Kidney (tissue), 14 donors: ENCODE data around the gene ARMC5. TPM values are rescaled to one million over a fixed set of nuclear protein-coding genes. Genes with fewer than 3 reads are reported as not detected.
A peak's percentile ranks its signal among the peaks of the same experiment; 100 is the strongest.
"Not testable (repeated sequence)": the region's sequence is repeated elsewhere in the genome, so short reads cannot be mapped to it uniquely, and the experiment has no call there.

ENCODE experiments used
- DNase-seq, 5 donors: peaks; one replicate each; pipeline ENCODE4 v3.0.0-alpha.2; 2013 to 2020
- FAIRE-seq: peaks from 2 replicates; lab custom pipeline; 2012; peaks lifted over from hg19 to GRCh38; lab: Jason Lieb, UNC
- H3K27ac ChIP-seq, 2 donors: one replicate each; pipeline ENCODE4 v1.7.0; 2013; ENCODE audit warnings: low read depth in 2 of 2, low read length in 2 of 2, inconsistent platforms in 1 of 2
- H3K27me3 ChIP-seq: one replicate; pipeline ENCODE4 v1.7.1; 2013; ENCODE audit warnings: low read length, inconsistent platforms; ENCODE audit not compliant: control insufficient read depth, insufficient read depth
- H3K36me3 ChIP-seq, 3 donors: one replicate each; pipeline versions ENCODE4 v1.7.0 to v1.7.1; 2013; ENCODE audit warnings: low read length in 3 of 3, control low read depth in 1 of 3, inconsistent platforms in 1 of 3; ENCODE audit not compliant: insufficient read depth in 3 of 3, control insufficient read depth in 2 of 3
- H3K4me1 ChIP-seq, 3 donors: one replicate each; pipeline versions ENCODE4 v1.7.0 to v1.7.1; 2013; ENCODE audit warnings: low read length in 3 of 3, inconsistent platforms in 1 of 3, low read depth in 1 of 3; ENCODE audit not compliant: control insufficient read depth in 2 of 3, insufficient read depth in 2 of 3
- H3K4me3 ChIP-seq, 3 donors: one replicate each; pipeline versions ENCODE4 v1.7.0 to v1.8.1; 2013; ENCODE audit warnings: low read length in 3 of 3, control low read depth in 1 of 3, inconsistent platforms in 1 of 3
- H3K9ac ChIP-seq, 3 donors: one replicate each; pipeline versions ENCODE4 v1.7.0 to v1.7.1; 2013; ENCODE audit warnings: low read length in 3 of 3, control low read depth in 1 of 3, inconsistent platforms in 1 of 3
- H3K9me3 ChIP-seq, 3 donors: one replicate each; pipeline versions ENCODE4 v1.7.0 to v1.7.1; 2013; ENCODE audit warnings: low read length in 3 of 3, control low read depth in 1 of 3, inconsistent platforms in 1 of 3; ENCODE audit not compliant: control insufficient read depth in 2 of 3, insufficient read depth in 1 of 3
- intact Hi-C: fragments of 100-400 bp; cut with DNase I; formaldehyde crosslinking; loops from one replicate; pipeline ENCODE4 v1.11.1; 2022
- polyA plus RNA-seq: library from polyadenylated mRNA; stranded (reverse); fragments of 350-450 nt; fragmentation: Illumina TruSeq; extraction: RNeasy Lipid Tissue Mini Kit (QIAGEN cat#74804); gene quantifications from one replicate; pipeline ENCODE4 v1.2.3, GENCODE V29; 2014; ENCODE audit warnings: low read depth, low replicate concordance; ENCODE audit not compliant: insufficient read depth
- total RNA-seq: library from RNA; stranded (reverse); fragmentation: NEBNext Ultra II Directional; extraction: Animal tissue kit (Norgen Biotek cat#: 25700); gene quantifications from one replicate; pipeline ENCODE4 v1.2.1, GENCODE V29; 2021
- TF ChIP-seq, protein P1 (sequence below): IDR thresholded peaks from 3 replicates; pipeline ENCODE4 v1.5.1; 2012; ENCODE audit warnings: mild to moderate bottlenecking, moderate library complexity, borderline replicate concordance; ENCODE audit not compliant: insufficient read depth; ENCODE audit errors: extremely low read depth
- donor health status: control.
- donor health status: control.
- donor health status: control.
- donor health status: control.
- donor health status: control.
- donor health status: DM: yes; HTN: yes; CAD: no.
- donor health status: Normal renal cell carcinoma (clear cell type).

ARMC5 gene
- total and polyA plus RNA-seq, 2 donors from 2014 or later: 9.6 to 10.9 TPM

DNA sequence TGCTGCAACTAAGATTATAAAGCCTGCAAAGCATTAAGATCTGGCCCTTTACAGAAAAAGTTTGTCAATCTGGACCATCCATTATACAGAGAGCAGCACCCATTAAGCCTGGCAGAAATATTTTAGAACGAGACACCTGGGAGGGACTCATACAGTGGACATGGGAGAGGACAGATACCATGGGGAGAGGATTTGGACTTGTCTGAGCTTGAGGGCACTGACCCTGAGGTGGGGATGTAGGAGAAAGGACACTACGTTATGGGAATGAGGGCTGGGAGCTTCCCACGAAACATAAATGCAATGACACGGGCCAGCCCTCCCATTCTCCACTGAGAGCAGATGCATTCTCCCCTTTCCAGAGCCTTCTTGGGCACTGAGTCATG is 42.7 kb downstream of the ARMC5 start:
- intact Hi-C loops: no loop called here
- H3K27me3 ChIP-seq: no peaks in the 10 kb centered on the region
- DNase-seq (peak in 1 of 5 donors; percentile 20), FAIRE-seq (no peak)
- no peaks in the 10 kb centered on the region for H3K9me3 ChIP-seq
- no peak overlapping the region for H3K4me3 ChIP-seq
- no peak overlapping the region for H3K9ac ChIP-seq
- no peak overlapping the region for H3K27ac ChIP-seq
- H3K4me1 ChIP-seq: peaks cover 0 to under 1% (median 0%) of the 10 kb centered on the region in 3 donors
- peaks cover 4 to 14% (median 13%) of the 10 kb centered on the region in 3 donors for H3K36me3 ChIP-seq
- TF ChIP-seq, protein P1, sequence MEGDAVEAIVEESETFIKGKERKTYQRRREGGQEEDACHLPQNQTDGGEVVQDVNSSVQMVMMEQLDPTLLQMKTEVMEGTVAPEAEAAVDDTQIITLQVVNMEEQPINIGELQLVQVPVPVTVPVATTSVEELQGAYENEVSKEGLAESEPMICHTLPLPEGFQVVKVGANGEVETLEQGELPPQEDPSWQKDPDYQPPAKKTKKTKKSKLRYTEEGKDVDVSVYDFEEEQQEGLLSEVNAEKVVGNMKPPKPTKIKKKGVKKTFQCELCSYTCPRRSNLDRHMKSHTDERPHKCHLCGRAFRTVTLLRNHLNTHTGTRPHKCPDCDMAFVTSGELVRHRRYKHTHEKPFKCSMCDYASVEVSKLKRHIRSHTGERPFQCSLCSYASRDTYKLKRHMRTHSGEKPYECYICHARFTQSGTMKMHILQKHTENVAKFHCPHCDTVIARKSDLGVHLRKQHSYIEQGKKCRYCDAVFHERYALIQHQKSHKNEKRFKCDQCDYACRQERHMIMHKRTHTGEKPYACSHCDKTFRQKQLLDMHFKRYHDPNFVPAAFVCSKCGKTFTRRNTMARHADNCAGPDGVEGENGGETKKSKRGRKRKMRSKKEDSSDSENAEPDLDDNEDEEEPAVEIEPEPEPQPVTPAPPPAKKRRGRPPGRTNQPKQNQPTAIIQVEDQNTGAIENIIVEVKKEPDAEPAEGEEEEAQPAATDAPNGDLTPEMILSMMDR: no peak

DNA sequence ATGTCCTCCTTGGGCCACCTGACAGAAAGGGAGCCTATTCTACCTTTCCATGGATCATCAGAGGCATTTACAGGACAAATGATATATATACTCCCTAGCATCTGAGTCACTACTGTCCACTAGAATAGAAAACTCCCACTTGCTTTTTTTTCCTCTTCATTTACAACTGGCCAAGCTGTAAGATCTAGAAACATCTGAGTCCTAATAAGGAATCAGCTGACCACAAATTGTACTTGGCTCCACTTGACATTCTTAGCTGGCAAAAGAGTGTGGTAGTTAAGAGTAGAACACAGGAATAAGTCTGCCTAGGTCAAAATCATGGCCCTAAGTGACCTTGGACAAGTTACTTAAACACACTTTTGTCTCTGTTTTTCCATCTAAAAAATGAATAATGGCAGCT is 43.7 kb downstream of the ARMC5 start:
- Histone ChIP-seq H3K27ac (no peak overlapping the region), H3K4me1 (peaks cover 0 to 9% (median 6%) of the 10 kb centered on the region in 3 donors), H3K27me3 (no peaks in the 10 kb centered on the region), H3K9me3 (no peaks in the 10 kb centered on the region), H3K9ac (no peak overlapping the region), H3K4me3 (no peak overlapping the region), H3K36me3 (peaks cover 0 to 14% (median 13%) of the 10 kb centered on the region in 3 donors)
- no peak for DNase-seq
- TF ChIP-seq, protein P1: no peak
- intact Hi-C loops: no loop called here
- no peak for FAIRE-seq

DNA sequence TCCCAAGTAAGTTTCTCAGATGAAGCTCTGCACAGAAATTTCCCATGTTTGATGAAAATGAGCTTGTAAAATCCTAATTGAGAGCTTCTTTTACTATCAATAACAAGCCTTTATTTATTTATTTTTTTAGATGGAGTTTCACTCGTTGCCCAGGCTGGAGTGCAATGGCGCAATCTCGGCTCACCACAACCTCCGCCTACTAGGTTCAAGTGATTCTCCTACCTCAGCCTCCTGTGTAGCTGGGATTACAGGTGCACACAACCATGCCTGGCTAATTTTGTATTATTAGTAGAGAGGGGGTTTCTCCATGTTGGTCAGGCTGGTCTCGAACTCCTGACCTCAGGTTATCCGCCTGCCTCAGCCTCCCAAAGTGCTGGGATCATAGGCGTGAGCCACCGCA is 44.3 kb downstream of the ARMC5 start:
- H3K36me3 ChIP-seq: peaks cover 0 to 13% (median 10%) of the 10 kb centered on the region in 3 donors
- H3K27me3 ChIP-seq, H3K9me3 ChIP-seq, H3K9ac ChIP-seq, DNase-seq, H3K4me1 ChIP-seq, H3K27ac ChIP-seq, intact Hi-C loops, FAIRE-seq, H3K4me3 ChIP-seq: not testable (repeated sequence)

DNA sequence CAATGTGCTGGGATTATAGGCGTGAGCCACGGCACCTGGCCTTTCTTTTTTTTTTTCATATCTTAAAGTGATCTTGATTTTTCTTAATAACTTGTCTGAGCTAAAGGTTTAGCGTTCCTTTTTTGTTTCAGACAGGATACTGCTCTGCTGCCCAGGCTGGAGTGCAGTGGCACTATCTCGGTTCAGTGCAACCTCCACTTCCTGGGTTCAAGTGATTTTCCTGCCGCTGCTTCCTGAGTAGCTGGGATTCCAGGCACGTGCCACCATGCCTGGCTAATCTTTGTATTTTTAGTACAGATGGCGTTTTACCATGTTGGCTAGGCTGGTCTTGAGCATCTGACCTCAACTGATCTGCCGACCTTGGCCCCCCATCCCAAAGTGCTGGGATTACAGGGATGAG is 44.9 kb downstream of the ARMC5 start:
- Histone ChIP-seq H3K9ac (no peak overlapping the region), H3K4me1 (peaks cover 0 to 13% (median 6%) of the 10 kb centered on the region in 3 donors), H3K36me3 (peaks cover 0 to 13% (median 9%) of the 10 kb centered on the region in 3 donors), H3K9me3 (no peaks in the 10 kb centered on the region), H3K27me3 (no peaks in the 10 kb centered on the region), H3K4me3 (no peak overlapping the region), H3K27ac (no peak overlapping the region)
- DNase-seq: peak in 1 of 5 donors; percentile 26
- intact Hi-C loops: no loop called here
- TF ChIP-seq, protein P1: no peak
- FAIRE-seq: no peak
